ENCODE data around the gene CRIP2. TPM values are rescaled to one million over a fixed set of nuclear protein-coding genes. Genes with fewer than 3 reads are reported as not detected.

The CRIP2 gene
- total RNA-seq, 6 experiments from 2014 or later = 6.9 to 22.4 (median 21.0) TPM

- H3K27me3 Mint-ChIP-seq (ENCODE audit: insufficient read depth) = peaks cover 8% of the 10 kb centered on the region
- H3K4me3 Mint-ChIP-seq = peak overlapping the region; percentile 30; the same call in 1 of the 2 replicates
- no peak overlapping the region for H3K27ac Mint-ChIP-seq
- no peak for TF ChIP-seq CTCF (IDR thresholded peaks at IDR 0.05)
- no peaks in the 10 kb centered on the region for H3K36me3 Mint-ChIP-seq (ENCODE audit: low read depth)
- no peak for DNase-seq
- H3K9me3 Mint-ChIP-seq = no peaks in the 10 kb centered on the region
- peaks cover 22% of the 10 kb centered on the region for H3K4me1 Mint-ChIP-seq (ENCODE audit: low read depth)
Measured at GRCh38 chr14:105486974-105487448, 12.4 kb downstream of the CRIP2 start.

GRCh38 chr14:105487449-105487985, 12.9 kb downstream of the CRIP2 start:
- H3K36me3 Mint-ChIP-seq (ENCODE audit: low read depth) = no peaks in the 10 kb centered on the region

GRCh38 chr14:105487986-105488777, 13.6 kb downstream of the CRIP2 start:
- Mint-ChIP-seq H3K27me3 (ENCODE audit: insufficient read depth) (peaks cover 7% of the 10 kb centered on the region), H3K36me3 (ENCODE audit: low read depth) (no peaks in the 10 kb centered on the region), H3K9me3 (no peaks in the 10 kb centered on the region), H3K27ac (peak overlapping the region; percentile 55), H3K4me3 (peak overlapping the region; percentile 17; the same call in 1 of the 2 replicates), H3K4me1 (ENCODE audit: low read depth) (peaks cover 17% of the 10 kb centered on the region)
- no peak; the same call in 1 of the 2 replicates for TF ChIP-seq CTCF (IDR thresholded peaks at IDR 0.05)
- no peak for DNase-seq

More at GRCh38 chr14:105487449-105487985, 12.9 kb downstream of the CRIP2 start:
- Mint-ChIP-seq H3K27me3 (ENCODE audit: insufficient read depth) (peaks cover 7% of the 10 kb centered on the region), H3K9me3 (no peaks in the 10 kb centered on the region), H3K4me3 (peak overlapping the region; percentile 17; the same call in 1 of the 2 replicates), H3K4me1 (ENCODE audit: low read depth) (peaks cover 18% of the 10 kb centered on the region), H3K27ac (peak overlapping the region; percentile 55)
- TF ChIP-seq CTCF (IDR thresholded peaks at IDR 0.05) = no peak; the same call in 1 of the 2 replicates
- DNase-seq = no peak

GRCh38 chr14:105488781-105489541, 14.3 kb downstream of the CRIP2 start:
- H3K27me3 Mint-ChIP-seq (ENCODE audit: insufficient read depth) = peaks cover 7% of the 10 kb centered on the region
- peak overlapping the region; percentile 81; the same call in 1 of the 2 replicates for H3K4me3 Mint-ChIP-seq

More at GRCh38 chr14:105488781-105489541, 14.3 kb downstream of the CRIP2 start:
- H3K36me3 Mint-ChIP-seq (ENCODE audit: low read depth) = no peaks in the 10 kb centered on the region
- TF ChIP-seq CTCF (IDR thresholded peaks at IDR 0.05) = no peak
- H3K27ac Mint-ChIP-seq = peak overlapping the region; percentile 18
- no peaks in the 10 kb centered on the region for H3K9me3 Mint-ChIP-seq
- no peak for DNase-seq
- peaks cover 17% of the 10 kb centered on the region for H3K4me1 Mint-ChIP-seq (ENCODE audit: low read depth)

Data from HFFc6 (cell line).